GM19193 (cell line): ENCODE data around the gene ABHD6.

Source experiments
- POLR2A ChIP-seq: IDR thresholded peaks from 4 replicates; pipeline ENCODE4 v1.6.1; 2011; ENCODE audit not compliant: insufficient read depth, insufficient read length; ENCODE audit errors: extremely low read depth

Gene ABHD6

GRCh38 chr3:58205981-58206380 is 31.6 kb upstream of the ABHD6 start:
- no peak for TF ChIP-seq POLR2A

GRCh38 chr3:58206406-58207011 is 31.1 kb upstream of the ABHD6 start:
- no peak for TF ChIP-seq POLR2A

GRCh38 chr3:58207954-58208353 is 29.6 kb upstream of the ABHD6 start:
- TF ChIP-seq POLR2A: no peak

GRCh38 chr3:58209933-58210332 is 27.7 kb upstream of the ABHD6 start:
- no peak for TF ChIP-seq POLR2A

GRCh38 chr3:58210761-58211460 is 26.7 kb upstream of the ABHD6 start, which contains the start of gene DNASE1L3:
TSS of gene DNASE1L3 (minus strand) at chr3:58210972. CDS start at chr3:58210906, 66 bp downstream.
- no peak for TF ChIP-seq POLR2A

- TF ChIP-seq POLR2A: peak; percentile 17
Measured at GRCh38 chr3:58214484-58215316, 22.9 kb upstream of the ABHD6 start.

- no peak for TF ChIP-seq POLR2A
Measured at GRCh38 chr3:58215317-58216025, 22.1 kb upstream of the ABHD6 start.

- TF ChIP-seq POLR2A: no peak
Measured at GRCh38 chr3:58216496-58217195, 20.9 kb upstream of the ABHD6 start.

- no peak for TF ChIP-seq POLR2A
Measured at GRCh38 chr3:58217209-58217811, 20.3 kb upstream of the ABHD6 start.

- TF ChIP-seq POLR2A: no peak
Measured at GRCh38 chr3:58218904-58219303, 18.7 kb upstream of the ABHD6 start.

- TF ChIP-seq POLR2A: no peak
Measured at GRCh38 chr3:58222161-58222724, 15.3 kb upstream of the ABHD6 start.

- TF ChIP-seq POLR2A: no peak
Measured at GRCh38 chr3:58223855-58224254, 13.7 kb upstream of the ABHD6 start.

GRCh38 chr3:58230876-58231552 is 6.6 kb upstream of the ABHD6 start:
- no peak for TF ChIP-seq POLR2A
